Gastroesophageal sphincter (tissue), 3 donors: ENCODE data around the gene HPCAL1.

Experiments used
- CTCF ChIP-seq, 4 experiments: fragments of 200-600 bp in 2 of 4; fragments of 450-650 bp in 2 of 4; sonication (generic) in 1 of 4; IDR thresholded peaks; one replicate each; pipeline ENCODE4 v1.5.1; 2017 to 2019; ENCODE audit warnings: antibody characterized with exemption in 4 of 4, mild to moderate bottlenecking in 2 of 4, moderate library complexity in 2 of 4
- POLR2A ChIP-seq, 2 donors: fragments of 450-650 bp; IDR thresholded peaks; one replicate each; pipeline ENCODE4 v1.6.1; 2017; ENCODE audit warnings: antibody characterized with exemption in 2 of 2, mild to moderate bottlenecking in 2 of 2, moderate library complexity in 1 of 2

- TF ChIP-seq CTCF (IDR thresholded peaks at IDR 0.05) (no peak), POLR2A (IDR thresholded peaks at IDR 0.05) (no peak)
Measured at GRCh38 chr2:10339647-10340592, 37.2 kb downstream of the HPCAL1 start.
